Neural cell (in vitro differentiated cells): ENCODE results near the gene CORO2A. TPM values are rescaled to one million over a fixed set of nuclear protein-coding genes. Genes with fewer than 3 reads are reported as not detected.

Source experiments
- polyA plus RNA-seq: library from polyadenylated mRNA; depleted of rRNA; stranded (reverse); fragments of >200 nt; gene quantifications from 2 replicates; pipeline ENCODE4 v1.2.3, GENCODE V29; 2014
- small RNA-seq, 3 experiments: library from RNA; depleted of rRNA; stranded (forward); fragments of <200 nt; gene quantifications; one replicate each; pipeline ENCODE3, GENCODE V24; 2012

Gene CORO2A
- polyA plus RNA-seq, 1 donor from 2014 or later, result 1.9 TPM

Small RNA genes lying within 50 kb of the gene (small RNA-seq; reads per million reads assigned to genes)
- gene MIR6854, result 0 reads per million in 3 experiments
- 0 reads per million in 3 experiments for gene RF00017

Other genes with a start within 250 kb of the CORO2A start
- 3.7 and 4.1 TPM in 2 replicates for gene ANP32B, start 209.3 kb downstream of the CORO2A start, polyA plus RNA-seq
- 13.6 and 16.9 TPM in 2 replicates for gene NANS, start 135.9 kb downstream of the CORO2A start, polyA plus RNA-seq
- not detected in 2 replicates for gene TRIM14, start 73.4 kb downstream of the CORO2A start, polyA plus RNA-seq
- 4.1 and 5.0 TPM in 2 replicates for gene TBC1D2, start 63.0 kb upstream of the CORO2A start, polyA plus RNA-seq